Sigmoid colon (tissue), 7 donors: ENCODE results near the gene HNRNPK. TPM values are rescaled to one million over a fixed set of nuclear protein-coding genes. Genes with fewer than 3 reads are reported as not detected.
"Not testable (repeated sequence)": the region's sequence is repeated elsewhere in the genome, so short reads cannot be mapped to it uniquely, and the experiment has no call there.

Experiments used
- DNase-seq: peaks from one replicate; pipeline ENCODE4 v3.0.0-alpha.2; 2019
- H3K27ac ChIP-seq, 4 donors: fragments of 200-600 bp; sonication (generic); one replicate each; pipeline ENCODE4 v1.5.1; 2016 to 2019; ENCODE audit warnings: mild to moderate bottlenecking in 1 of 4
- H3K27me3 ChIP-seq, 3 donors: fragments of 200-600 bp; sonication (generic); one replicate each; pipeline ENCODE4 v1.5.1; 2019; ENCODE audit warnings: mild to moderate bottlenecking in 1 of 3
- H3K36me3 ChIP-seq, 4 donors: fragments of 200-600 bp; sonication (generic); one replicate each; pipeline ENCODE4 v1.5.1; 2016 to 2019
- H3K4me1 ChIP-seq, 4 donors: fragments of 200-600 bp; sonication (generic); one replicate each; pipeline ENCODE4 v1.5.1; 2017 to 2019
- H3K4me3 ChIP-seq, 4 donors: fragments of 200-600 bp; sonication (generic); one replicate each; pipeline ENCODE4 v1.5.1; 2017 to 2019; ENCODE audit warnings: mild to moderate bottlenecking in 2 of 4, moderate library complexity in 1 of 4
- H3K9me3 ChIP-seq, 4 donors: fragments of 200-600 bp in 3 of 4; sonication (generic) in 3 of 4; one replicate each; pipeline versions ENCODE4 v1.5.1 to v1.6.1; 2013 to 2019
- CTCF ChIP-seq, 4 experiments: fragments of 450-650 bp in 3 of 4; fragments of 200-600 bp in 1 of 4; IDR thresholded peaks; one replicate each; pipeline ENCODE4 v1.5.1; 2016 to 2019; ENCODE audit warnings: antibody characterized with exemption in 4 of 4, mild to moderate bottlenecking in 3 of 4, moderate library complexity in 2 of 4
- EP300 ChIP-seq, 4 donors: sonication (generic); formaldehyde crosslinking; IDR thresholded peaks; one replicate each; pipeline ENCODE4 v1.6.1; 2017; ENCODE audit warnings: antibody characterized with exemption in 4 of 4
- POLR2A ChIP-seq, 2 donors: fragments of 450-650 bp; IDR thresholded peaks; one replicate each; pipeline ENCODE4 v1.6.1; 2016; ENCODE audit warnings: antibody characterized with exemption in 2 of 2, mild to moderate bottlenecking in 2 of 2, moderate library complexity in 2 of 2
- POLR2AphosphoS5 ChIP-seq, 4 donors: sonication (generic); formaldehyde crosslinking; IDR thresholded peaks; one replicate each; pipeline ENCODE4 v1.6.1; 2017; ENCODE audit warnings: antibody characterized with exemption in 4 of 4
- WGBS, 2 donors: extraction: QIAGEN DNeasy Blood & Tissue Kit; methylation state at CpG; one replicate each; pipeline ENCODE4 v1.1.7; 2013; 5-methylcytosine and 5-hydroxymethylcytosine counted together
- intact Hi-C: fragments of 100-400 bp; cut with DNase I; formaldehyde crosslinking; loops from one replicate; pipeline ENCODE4 v1.15.1; 2023
- polyA plus RNA-seq, 3 donors: library from polyadenylated mRNA; stranded (reverse); fragments of 200-250 nt; gene quantifications; one replicate each; pipeline ENCODE4 v1.2.3, GENCODE V29; 2013
- total RNA-seq, 4 donors: library from RNA; depleted of rRNA; stranded (reverse); fragments of >200 nt; gene quantifications; one replicate each; pipeline ENCODE4 v1.1.0, GENCODE V29; 2016
- donor health status: healthy with polysubstance abuse.
- donor health status: Bipolar disorder and iron deficiency.
- donor health status: healthy.

Gene HNRNPK
- total and polyA plus RNA-seq, 7 donors = 237 to 448 (median 364) TPM

- DNase-seq = no peak
- peak overlapping the region; percentile 79 to 84 (median 82) for H3K27ac ChIP-seq
- WGBS, 2 donors = 10 to 28% methylated on average over 23 of the region's 23 CpGs
- TF ChIP-seq CTCF (IDR thresholded peaks at IDR 0.05) (no peak), POLR2AphosphoS5 (IDR thresholded peaks at IDR 0.05) (no peak), POLR2A (IDR thresholded peaks at IDR 0.05) (no peak), EP300 (IDR thresholded peaks at IDR 0.05) (no peak)
- H3K9me3 ChIP-seq = no peaks in the 10 kb centered on the region
- peaks cover 0 to 34% (median 4%) of the 10 kb centered on the region in 4 donors for H3K36me3 ChIP-seq
- peak overlapping the region; percentile 63 to 85 (median 76) for H3K4me3 ChIP-seq
- intact Hi-C loops = loop anchor here (2.0 kb wide), 1 partner anchor 25 kb away; the partner anchor contains the start of genes HNRNPK and RMI1
- no peaks in the 10 kb centered on the region for H3K27me3 ChIP-seq
- peaks cover 0 to 26% (median 18%) of the 10 kb centered on the region in 4 donors for H3K4me1 ChIP-seq
Observed at GRCh38 chr9:83956086-83956435, 24.0 kb downstream of the HNRNPK start.

- DNase-seq, intact Hi-C loops, H3K4me3 ChIP-seq, H3K27me3 ChIP-seq, H3K4me1 ChIP-seq, H3K9me3 ChIP-seq, H3K27ac ChIP-seq: not testable (repeated sequence)
- WGBS, 2 donors = 97 to 98% methylated on average over 38 to 39 of the region's 39 CpGs
- H3K36me3 ChIP-seq = peaks cover 0 to 68% (median 4%) of the 10 kb centered on the region in 4 donors
Observed at GRCh38 chr9:83948096-83948495, 31.9 kb downstream of the HNRNPK start.

- TF ChIP-seq POLR2A (IDR thresholded peaks at IDR 0.05) = no peak
- no peak for TF ChIP-seq CTCF (IDR thresholded peaks at IDR 0.05)
- TF ChIP-seq POLR2AphosphoS5 (IDR thresholded peaks at IDR 0.05) = no peak
- TF ChIP-seq EP300 (IDR thresholded peaks at IDR 0.05) = no peak
- DNase-seq = no peak
- Histone ChIP-seq H3K4me3 (no peak overlapping the region), H3K9me3 (no peaks in the 10 kb centered on the region), H3K36me3 (peaks cover 0 to 67% (median 13%) of the 10 kb centered on the region in 4 donors), H3K27me3 (no peaks in the 10 kb centered on the region), H3K27ac (no peak overlapping the region), H3K4me1 (no peaks in the 10 kb centered on the region)
- 43 to 75% methylated on average over 5 of the region's 5 CpGs for WGBS, 2 donors
- intact Hi-C loops = no loop called here
Observed at GRCh38 chr9:83940590-83941303, 39.3 kb downstream of the HNRNPK start.

- DNase-seq = no peak
Observed at GRCh38 chr9:83937861-83938455, 42.1 kb downstream of the HNRNPK start.

More at GRCh38 chr9:83937861-83938455, 42.1 kb downstream of the HNRNPK start:
- peaks cover 0 to 44% (median 13%) of the 10 kb centered on the region in 4 donors for H3K36me3 ChIP-seq
- H3K9me3 ChIP-seq = no peaks in the 10 kb centered on the region
- intact Hi-C loops = loop anchor here (1.0 to 5.0 kb wide), 3 partner anchors 234 to 379 kb away; no protein-coding TSS in a partner anchor
- no peak overlapping the region for H3K27ac ChIP-seq
- H3K4me3 ChIP-seq = no peak overlapping the region
- WGBS, 2 donors = 24 to 50% methylated on average over 1 of the region's 1 CpG
- peaks cover 0 to 10% (median 4%) of the 10 kb centered on the region in 4 donors for H3K4me1 ChIP-seq
- TF ChIP-seq POLR2A (IDR thresholded peaks at IDR 0.05) (no peak), EP300 (IDR thresholded peaks at IDR 0.05) (no peak), CTCF (IDR thresholded peaks at IDR 0.05) (peak; percentile 25 to 63 (median 53))
- no peaks in the 10 kb centered on the region for H3K27me3 ChIP-seq
